Measurements from ENCODE around the gene ABCC6.
"Not testable (repeated sequence)": the region's sequence is repeated elsewhere in the genome, so short reads cannot be mapped to it uniquely, and the experiment has no call there.

Gene ABCC6

GRCh38 chr16:16107839-16108238, 115.5 kb downstream of the ABCC6 start:
- DNase-seq: no peak

GRCh38 chr16:16106466-16106865, 116.8 kb downstream of the ABCC6 start:
- DNase-seq: no peak

GRCh38 chr16:16105646-16106045, 117.6 kb downstream of the ABCC6 start:
- DNase-seq: no peak

- DNase-seq: not testable (repeated sequence)
Measured at GRCh38 chr16:16104804-16105141, 118.5 kb downstream of the ABCC6 start.

- DNase-seq: not testable (repeated sequence)
Measured at GRCh38 chr16:16104132-16104803, 119.0 kb downstream of the ABCC6 start.

- DNase-seq: no peak
Measured at GRCh38 chr16:16102738-16103137, 120.6 kb downstream of the ABCC6 start.

GRCh38 chr16:16101585-16101984, 121.7 kb downstream of the ABCC6 start:
- no peak for DNase-seq

- no peak for DNase-seq
Measured at GRCh38 chr16:16100631-16101030, 122.7 kb downstream of the ABCC6 start.

- DNase-seq: no peak
Measured at GRCh38 chr16:16099320-16099719, 124.0 kb downstream of the ABCC6 start.
